Testis (tissue), 3 donors: ENCODE results near the gene ARHGEF4. TPM values are rescaled to one million over a fixed set of nuclear protein-coding genes. Genes with fewer than 3 reads are reported as not detected.

ENCODE experiments used
- DNase-seq: peaks from one replicate; pipeline ENCODE4 v3.0.0-alpha.2; 2019
- H3K27ac ChIP-seq, 2 donors: fragments of 200-600 bp; sonication (generic); one replicate each; pipeline ENCODE4 v1.5.1; 2019
- H3K27me3 ChIP-seq: fragments of 200-600 bp; sonication (generic); one replicate; pipeline ENCODE4 v1.5.1; 2019
- H3K36me3 ChIP-seq: fragments of 200-600 bp; sonication (generic); one replicate; pipeline ENCODE4 v1.5.1; 2017; ENCODE audit warnings: low read depth; ENCODE audit errors: missing control alignments
- H3K4me1 ChIP-seq: fragments of 200-600 bp; sonication (generic); one replicate; pipeline ENCODE4 v1.5.1; 2019
- H3K4me3 ChIP-seq, 2 donors: fragments of 200-600 bp; sonication (generic); one replicate each; pipeline ENCODE4 v1.5.1; 2017 to 2019
- H3K9me3 ChIP-seq: fragments of 200-600 bp; sonication (generic); one replicate; pipeline ENCODE4 v1.5.1; 2017
- CTCF ChIP-seq, 3 experiments: fragments of 450-650 bp in 2 of 3; fragments of 200-600 bp in 1 of 3; sonication (generic) in 1 of 3; IDR thresholded peaks; one replicate each; pipeline ENCODE4 v1.5.1; 2016 to 2019; ENCODE audit warnings: antibody characterized with exemption in 3 of 3, mild to moderate bottlenecking in 2 of 3, moderate library complexity in 1 of 3
- POLR2A ChIP-seq: fragments of 450-650 bp; IDR thresholded peaks from one replicate; pipeline ENCODE4 v1.6.1; 2017; ENCODE audit warnings: antibody characterized with exemption, mild to moderate bottlenecking, moderate library complexity
- WGBS, 2 donors: methylation state at CpG; one replicate each; pipeline ENCODE4 v1.1.5; 2018; 5-methylcytosine and 5-hydroxymethylcytosine counted together
- intact Hi-C: fragments of 100-400 bp; cut with DNase I; formaldehyde crosslinking; loops from one replicate; pipeline ENCODE4 v1.15.1; 2023; ENCODE audit warnings: low total_unique reads
- polyA plus RNA-seq: library from polyadenylated mRNA; stranded (reverse); fragments of 350-450 nt; fragmentation: Illumina TruSeq; extraction: RNeasy Lipid Tissue Mini Kit (QIAGEN cat#74804); gene quantifications from one replicate; pipeline ENCODE4 v1.2.3, GENCODE V29; 2014; ENCODE audit warnings: low read depth, low replicate concordance; ENCODE audit not compliant: insufficient read depth
- total RNA-seq, 2 donors: library from RNA; depleted of rRNA; stranded (reverse); fragments of >200 nt; gene quantifications; one replicate each; pipeline ENCODE4 v1.2.3, GENCODE V29; 2016

The ARHGEF4 gene
- total and polyA plus RNA-seq, 3 donors from 2014 or later: 18.0 to 37.4 (median 36.3) TPM

DNA sequence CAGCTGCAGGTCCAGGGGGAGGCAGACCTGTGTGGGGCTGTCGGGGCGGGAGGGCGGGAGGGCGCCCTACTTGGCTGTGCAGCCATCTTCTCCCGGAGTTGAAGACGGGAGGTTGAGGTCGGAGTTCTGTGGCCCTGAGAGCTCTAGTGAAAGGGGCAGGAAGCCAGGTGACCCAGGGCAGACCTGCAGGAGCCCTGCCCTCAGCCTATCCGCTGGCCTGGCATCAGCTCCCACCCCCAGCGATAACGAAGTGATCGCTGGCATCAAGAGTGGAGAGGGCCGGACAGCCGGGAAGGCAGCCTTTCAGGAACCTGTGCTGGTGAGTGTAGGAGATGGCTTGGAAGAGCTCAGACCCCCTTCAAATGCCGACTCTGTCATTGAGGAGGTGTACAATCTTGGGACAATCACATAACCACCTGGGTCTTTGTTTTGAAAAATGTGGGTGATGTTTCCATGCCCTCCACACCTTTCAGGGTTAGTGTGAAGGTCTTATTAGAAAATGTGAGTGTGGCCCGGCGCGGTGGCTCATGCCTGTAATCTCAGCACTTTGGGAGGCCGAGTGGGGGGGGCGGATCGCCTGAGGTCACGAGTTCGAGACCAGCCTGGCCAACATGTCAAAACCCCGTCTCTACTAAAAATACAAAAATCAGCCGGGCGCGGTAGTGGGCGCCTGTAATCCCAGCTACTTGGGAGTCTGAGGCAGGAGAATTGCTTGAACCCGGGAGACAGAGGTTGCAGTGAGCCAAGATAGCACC, 1.3 kb downstream of the ARHGEF4 start:
- H3K27ac ChIP-seq: no peak overlapping the region
- no peaks in the 10 kb centered on the region for H3K36me3 ChIP-seq
- H3K4me1 ChIP-seq: no peaks in the 10 kb centered on the region
- DNase-seq: no peak
- WGBS, 2 donors: 62 to 69% methylated on average over 20 to 28 of the region's 28 CpGs
- no peaks in the 10 kb centered on the region for H3K9me3 ChIP-seq
- H3K27me3 ChIP-seq: no peaks in the 10 kb centered on the region
- peak overlapping the region in 1 of 2 donors; percentile 59 for H3K4me3 ChIP-seq
- intact Hi-C loops: no loop called here
- TF ChIP-seq CTCF (IDR thresholded peaks at IDR 0.05) (no peak), POLR2A (no peak)

DNA sequence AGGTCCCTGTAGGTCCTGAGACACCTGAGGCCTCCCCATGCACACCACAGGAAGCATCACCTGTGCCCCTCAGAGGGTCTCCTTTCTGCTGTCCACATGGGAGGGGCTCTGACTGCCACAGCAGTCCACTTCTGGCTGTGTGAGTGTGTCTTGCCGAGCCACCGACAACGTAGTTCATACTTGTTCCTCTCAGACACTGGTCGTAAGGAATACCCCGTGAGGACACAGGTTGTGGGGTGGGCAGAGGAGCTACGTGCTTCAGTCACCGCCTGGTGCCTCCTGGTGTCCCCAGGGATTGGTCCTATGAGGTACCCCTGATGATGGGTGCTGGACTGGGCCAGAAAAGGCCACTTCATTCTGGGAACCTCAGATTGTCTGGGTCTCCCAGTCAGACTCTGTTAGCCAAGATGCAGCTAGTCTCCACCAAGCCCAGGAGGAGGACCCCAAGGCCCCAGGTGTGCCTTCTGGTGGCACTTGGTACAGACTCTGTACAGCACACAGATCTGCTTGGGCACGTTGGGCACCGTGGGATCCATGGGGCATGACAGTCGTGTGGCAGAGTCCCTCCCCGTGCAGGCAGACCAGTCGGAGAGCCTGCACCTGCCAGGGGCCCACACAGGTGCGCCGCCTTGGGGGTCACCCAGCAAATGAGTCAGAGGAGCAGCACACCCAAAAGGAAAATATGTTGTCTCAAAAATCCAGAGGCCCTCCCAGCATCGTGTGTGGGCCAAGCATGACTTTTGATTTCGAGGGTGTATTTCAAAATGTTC, 2.5 kb downstream of the ARHGEF4 start:
- intact Hi-C loops: no loop called here
- Histone ChIP-seq H3K4me1 (no peaks in the 10 kb centered on the region), H3K27ac (no peak overlapping the region), H3K4me3 (no peak overlapping the region), H3K27me3 (no peaks in the 10 kb centered on the region), H3K9me3 (no peaks in the 10 kb centered on the region), H3K36me3 (no peaks in the 10 kb centered on the region)
- no peak for DNase-seq
- WGBS, 2 donors: 86% methylated on average over 10 to 16 of the region's 16 CpGs
- TF ChIP-seq POLR2A (no peak), CTCF (IDR thresholded peaks at IDR 0.05) (no peak)

DNA sequence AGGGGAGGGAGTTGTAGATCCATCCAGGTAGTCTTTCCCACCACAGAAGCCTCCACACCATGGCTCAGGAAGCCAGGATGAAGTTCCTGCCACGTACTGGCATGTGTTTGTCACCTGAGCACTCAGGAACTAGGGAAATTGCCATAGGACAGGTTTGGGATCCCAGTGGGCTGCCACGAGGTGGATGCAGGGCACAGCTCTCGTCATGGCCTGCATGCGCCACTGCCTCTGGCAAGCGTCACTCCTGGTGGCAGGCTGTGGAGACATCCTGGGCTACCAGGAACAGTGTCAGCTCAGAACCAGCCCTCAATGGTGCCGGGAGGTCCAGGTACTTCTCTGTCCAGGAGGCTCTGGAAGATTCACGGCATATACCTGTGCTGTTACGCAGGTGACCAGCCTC, 3.8 kb downstream of the ARHGEF4 start:
- DNase-seq: no peak
- Histone ChIP-seq H3K27ac (no peak overlapping the region), H3K27me3 (no peaks in the 10 kb centered on the region), H3K9me3 (no peaks in the 10 kb centered on the region), H3K36me3 (no peaks in the 10 kb centered on the region), H3K4me3 (no peak overlapping the region), H3K4me1 (no peaks in the 10 kb centered on the region)
- intact Hi-C loops: no loop called here
- TF ChIP-seq POLR2A: no peak
- TF ChIP-seq CTCF (IDR thresholded peaks at IDR 0.05): no peak
- 93 to 96% methylated on average over 3 to 8 of the region's 8 CpGs for WGBS, 2 donors

DNA sequence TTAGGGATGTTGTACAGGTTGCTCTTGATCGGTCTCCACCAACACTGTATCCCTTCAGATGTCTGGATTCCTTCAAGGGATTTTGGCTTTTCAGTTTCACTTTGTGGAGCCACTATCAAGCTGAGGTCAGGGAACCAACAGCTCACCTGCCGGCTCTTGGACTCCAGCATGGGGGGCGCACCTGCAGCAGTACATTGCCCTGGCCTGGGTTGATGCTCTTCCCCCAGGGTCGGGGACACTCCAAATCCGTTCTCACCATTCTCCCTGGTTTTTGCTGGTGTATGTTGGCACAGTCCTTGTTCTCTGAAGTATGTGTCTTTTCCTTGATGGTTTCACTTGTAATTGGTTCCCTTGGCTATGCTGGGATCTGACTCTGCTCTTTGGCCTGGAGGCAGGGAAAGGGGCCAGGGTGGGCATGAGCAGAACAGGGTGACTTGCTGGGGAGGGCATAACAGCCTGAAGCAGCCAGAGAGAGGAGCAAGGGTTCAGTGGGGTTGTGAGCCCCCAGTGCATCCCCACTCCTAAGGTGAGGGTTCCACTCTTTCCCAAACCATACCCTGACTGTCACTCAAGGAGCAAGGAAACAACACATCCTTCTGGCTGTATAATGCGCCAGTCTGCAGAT, 5.1 kb downstream of the ARHGEF4 start:
- Histone ChIP-seq H3K27ac (no peak overlapping the region), H3K27me3 (no peaks in the 10 kb centered on the region), H3K4me3 (no peak overlapping the region), H3K4me1 (no peaks in the 10 kb centered on the region), H3K9me3 (no peaks in the 10 kb centered on the region), H3K36me3 (no peaks in the 10 kb centered on the region)
- WGBS, 2 donors: 86 to 93% methylated on average over 6 of the region's 6 CpGs
- TF ChIP-seq POLR2A (no peak), CTCF (IDR thresholded peaks at IDR 0.05) (no peak)
- intact Hi-C loops: no loop called here
- DNase-seq: no peak
